ENCODE results near the gene MAST1. TPM values are rescaled to one million over a fixed set of nuclear protein-coding genes. Genes with fewer than 3 reads are reported as not detected.

Gene MAST1
- total RNA-seq, 2 experiments from 2014 or later: 0.22 to 0.60 TPM

GRCh38 chr19:12918253-12918652, 79.9 kb downstream of the MAST1 start:
- CTCF ChIA-PET: interaction anchor here (1.6 kb wide), 1 partner anchor 47 kb away, joined by 6 read pairs; no protein-coding TSS in a partner anchor

GRCh38 chr19:12921047-12921446, 82.7 kb downstream of the MAST1 start:
- no peak for TF ChIP-seq CTCF (IDR thresholded peaks at IDR 0.05)
- peaks cover 16% of the 10 kb centered on the region for H3K4me1 ChIP-seq (ENCODE audit: insufficient read depth, low read length)
- Mint-ChIP-seq H3K4me3 (no peak overlapping the region), H3K27ac (peak overlapping the region; percentile 90), H3K27me3 (no peaks in the 10 kb centered on the region), H3K36me3 (ENCODE audit: low read depth) (peaks cover 42% of the 10 kb centered on the region), H3K4me1 (ENCODE audit: low read depth) (peaks cover 13% of the 10 kb centered on the region), H3K9me3 (no peaks in the 10 kb centered on the region)
- no peak overlapping the region for H3K27ac ChIP-seq (ENCODE audit: low read depth in 1 of 2, low read length in 2 of 2)
- intact Hi-C loops (cut with DNase I, micrococcal nuclease): no loop called here
- ATAC-seq (ENCODE audit: poor library complexity) (no peak), DNase-seq (no peak)
- no peak overlapping the region for H3K4me3 ChIP-seq (ENCODE audit: low read length)
- H3K27me3 ChIP-seq (ENCODE audit: control insufficient read depth in 1 of 2, insufficient read depth in 2 of 2, low read length in 2 of 2): no peaks in the 10 kb centered on the region
- peaks cover 37% of the 10 kb centered on the region for H3K36me3 ChIP-seq (ENCODE audit: insufficient read depth, low read length)
- ChIA-PET CTCF (interaction anchor here (1.8 kb wide), 1 partner anchor 44 kb away, joined by 11 read pairs; no protein-coding TSS in a partner anchor), POLR2A (interaction anchor here (1.2 kb wide), 1 partner anchor 30 kb away, joined by 4 read pairs; the partner anchor contains the start of gene GCDH)
- no peaks in the 10 kb centered on the region for H3K9me3 ChIP-seq (ENCODE audit: control insufficient read depth in 1 of 2, insufficient read depth in 1 of 2, low read length in 2 of 2)

More at GRCh38 chr19:12918253-12918652, 79.9 kb downstream of the MAST1 start:
- intact Hi-C loops (cut with DNase I, micrococcal nuclease): no loop called here
- TF ChIP-seq CTCF (IDR thresholded peaks at IDR 0.05): no peak
- POLR2A ChIA-PET: interaction anchor here (0.7 kb wide), 1 partner anchor 1536 kb away, joined by 3 read pairs; no protein-coding TSS in a partner anchor
- no peak overlapping the region for H3K4me3 ChIP-seq (ENCODE audit: low read length)
- Mint-ChIP-seq H3K4me3 (peak overlapping the region; percentile 51), H3K9me3 (no peaks in the 10 kb centered on the region), H3K4me1 (ENCODE audit: low read depth) (peaks cover 31% of the 10 kb centered on the region), H3K36me3 (ENCODE audit: low read depth) (peaks cover 18% of the 10 kb centered on the region), H3K27ac (peak overlapping the region; percentile 90), H3K27me3 (no peaks in the 10 kb centered on the region)
- peak in 1 of 14 experiments; percentile 39 for DNase-seq
- H3K27me3 ChIP-seq (ENCODE audit: control insufficient read depth in 1 of 2, insufficient read depth in 2 of 2, low read length in 2 of 2): no peaks in the 10 kb centered on the region
- H3K36me3 ChIP-seq (ENCODE audit: insufficient read depth, low read length): peaks cover 11% of the 10 kb centered on the region
- H3K9me3 ChIP-seq (ENCODE audit: control insufficient read depth in 1 of 2, insufficient read depth in 1 of 2, low read length in 2 of 2): no peaks in the 10 kb centered on the region
- H3K4me1 ChIP-seq (ENCODE audit: insufficient read depth, low read length): peaks cover 35% of the 10 kb centered on the region
- ATAC-seq (ENCODE audit: poor library complexity): no peak
- no peak overlapping the region for H3K27ac ChIP-seq (ENCODE audit: low read depth in 1 of 2, low read length in 2 of 2)

- ATAC-seq (ENCODE audit: poor library complexity): no peak
- Histone ChIP-seq H3K27me3 (ENCODE audit: control insufficient read depth in 1 of 2, insufficient read depth in 2 of 2, low read length in 2 of 2) (no peaks in the 10 kb centered on the region), H3K9me3 (ENCODE audit: control insufficient read depth in 1 of 2, insufficient read depth in 1 of 2, low read length in 2 of 2) (no peaks in the 10 kb centered on the region), H3K4me1 (ENCODE audit: insufficient read depth, low read length) (peaks cover 16% of the 10 kb centered on the region), H3K27ac (ENCODE audit: low read depth in 1 of 2, low read length in 2 of 2) (no peak overlapping the region), H3K4me3 (ENCODE audit: low read length) (no peak overlapping the region), H3K36me3 (ENCODE audit: insufficient read depth, low read length) (peaks cover 50% of the 10 kb centered on the region)
- H3K36me3 Mint-ChIP-seq (ENCODE audit: low read depth): peaks cover 56% of the 10 kb centered on the region
- DNase-seq: no peak
- ChIA-PET CTCF (interaction anchor here (1.6 kb wide), 1 partner anchor 55 kb away, joined by 4 read pairs; no protein-coding TSS in a partner anchor), POLR2A (no interaction called here)
- no peaks in the 10 kb centered on the region for H3K27me3 Mint-ChIP-seq
- intact Hi-C loops (cut with DNase I, micrococcal nuclease): no loop called here
- TF ChIP-seq CTCF (IDR thresholded peaks at IDR 0.05): no peak
- no peaks in the 10 kb centered on the region for H3K9me3 Mint-ChIP-seq
- no peak overlapping the region for H3K4me3 Mint-ChIP-seq
- no peak overlapping the region for H3K27ac Mint-ChIP-seq
- H3K4me1 Mint-ChIP-seq (ENCODE audit: low read depth): peaks cover 7% of the 10 kb centered on the region
Measured at GRCh38 chr19:12922959-12923358, 84.6 kb downstream of the MAST1 start.

Small RNAs within 50 kb of the gene (microRNA-seq; reads per million reads assigned to microRNA genes)
- not detected for gene MIR5695 (ENCODE audit: borderline microRNAs expressed, borderline replicate concordance)
- gene MIR6794 (ENCODE audit: borderline microRNAs expressed, borderline replicate concordance): not detected

Other genes with a start within 250 kb of the MAST1 start
- gene ZNF490, start 227.7 kb upstream of the MAST1 start, total RNA-seq: 1 to 10 TPM; 6.2 to 7.1 TPM
- gene ZNF791, start 227.6 kb upstream of the MAST1 start, total RNA-seq: 100 to 1,000 TPM; 102 to 103 TPM
- 100 to 1,000 TPM in 1 of 2 experiments, 10 to 100 TPM in 1; 95.9 to 109 TPM for gene MAN2B1, start 171.8 kb upstream of the MAST1 start, total RNA-seq
- 1 to 10 TPM; 6.5 to 6.6 TPM for gene WDR83, start 171.7 kb upstream of the MAST1 start, total RNA-seq
- gene DHPS, start 156.6 kb upstream of the MAST1 start, total RNA-seq: 100 to 1,000 TPM; 112 to 113 TPM
- not detected for gene GNG14, start 150.5 kb upstream of the MAST1 start, total RNA-seq
- gene FBXW9, start 141.9 kb upstream of the MAST1 start, total RNA-seq: 1 to 10 TPM; 2.2 to 2.4 TPM
- gene TNPO2, start 114.6 kb upstream of the MAST1 start, total RNA-seq: 10 to 100 TPM; 47.3 to 47.4 TPM
- gene TRIR, start 103.8 kb upstream of the MAST1 start, total RNA-seq: 100 to 1,000 TPM; 194 to 201 TPM
- 10 to 100 TPM; 13.9 to 14.5 TPM for gene GET3, start 101.0 kb upstream of the MAST1 start, total RNA-seq
- not detected for gene BEST2, start 86.7 kb upstream of the MAST1 start, total RNA-seq
- gene HOOK2, start 63.0 kb upstream of the MAST1 start, total RNA-seq: 10 to 100 TPM; 14.8 to 17.0 TPM
- gene JUNB, start 47.0 kb upstream of the MAST1 start, total RNA-seq: 1,000 to 10,000 TPM; 2,467 to 2,518 TPM
- 10 to 100 TPM; 59.7 to 65.9 TPM for gene PRDX2, start 36.7 kb upstream of the MAST1 start, total RNA-seq
- gene THSD8, start 36.4 kb upstream of the MAST1 start, total RNA-seq: 1 to 10 TPM in 1 of 2 experiments, not detected in 1; 1.3 TPM
- gene RNASEH2A, start 31.9 kb upstream of the MAST1 start, total RNA-seq: 1 to 10 TPM; 1.5 to 2.7 TPM
- gene RTBDN, start 3.9 kb upstream of the MAST1 start, total RNA-seq: not detected
- gene DNASE2, start 42.9 kb downstream of the MAST1 start, total RNA-seq: 10 to 100 TPM; 10.4 to 11.1 TPM
- gene KLF1, start 48.7 kb downstream of the MAST1 start, total RNA-seq: not detected
- 10 to 100 TPM; 39.2 to 42.1 TPM for gene GCDH, start 52.6 kb downstream of the MAST1 start, total RNA-seq
- gene SYCE2, start 80.8 kb downstream of the MAST1 start, total RNA-seq: 1 to 10 TPM; 2.1 to 3.5 TPM
- gene FARSA, start 95.2 kb downstream of the MAST1 start, total RNA-seq: 10 to 100 TPM; 17.2 TPM
- gene CALR, start 100.1 kb downstream of the MAST1 start, total RNA-seq: 100 to 1,000 TPM; 558 to 559 TPM
- 10 to 100 TPM; 90.0 to 92.7 TPM for gene RAD23A, start 107.3 kb downstream of the MAST1 start, total RNA-seq
- 10 to 100 TPM; 12.1 to 12.8 TPM for gene GADD45GIP1, start 118.7 kb downstream of the MAST1 start, total RNA-seq
- not detected for gene DAND5, start 131.1 kb downstream of the MAST1 start, total RNA-seq
- 1 to 10 TPM; 3.0 to 3.3 TPM for gene NFIX, start 157.0 kb downstream of the MAST1 start, total RNA-seq